ENCODE measurements around the gene VPS51.

DNA sequence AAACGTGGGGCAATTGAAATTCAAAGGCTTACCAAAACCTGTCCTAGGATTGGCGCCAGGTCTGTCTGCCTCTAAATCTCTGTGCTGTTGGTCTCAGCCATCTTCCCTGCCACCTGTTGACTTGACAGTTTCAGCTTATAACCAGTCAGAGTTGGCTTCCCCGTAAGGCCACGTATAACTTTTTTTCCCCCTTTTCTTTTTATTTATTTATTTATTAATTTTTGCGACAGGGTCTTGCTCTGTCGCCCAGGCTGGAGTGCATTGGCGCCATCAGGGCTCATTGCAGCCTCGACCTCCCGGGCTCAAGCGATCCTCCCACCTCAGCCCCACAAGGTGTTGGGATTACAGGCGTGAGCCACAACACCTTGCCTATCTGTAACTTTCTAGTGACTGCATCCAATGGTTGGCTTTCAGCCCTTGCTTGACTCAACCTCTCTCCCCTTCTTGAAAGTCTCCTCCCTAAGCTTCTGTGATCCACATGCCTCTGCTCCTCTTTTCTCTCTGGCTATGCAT is 39.7 kb downstream of the VPS51 start:
- TF ChIP-seq CTCF (IDR thresholded peaks at IDR 0.05) = no peak
- TF ChIP-seq POLR2A (IDR thresholded peaks at IDR 0.05; ENCODE audit: low read depth) = no peak

Data from esophagus muscularis mucosa (tissue), 3 donors.